Measurements from ENCODE around the gene RNF152.

Gene RNF152

GRCh38 chr18:61852496-61852895 lies 40.3 kb downstream of the RNF152 start:
- no peak for DNase-seq

GRCh38 chr18:61851940-61852451 lies 40.8 kb downstream of the RNF152 start:
- DNase-seq = no peak

GRCh38 chr18:61851279-61851678 lies 41.5 kb downstream of the RNF152 start:
- DNase-seq = no peak

GRCh38 chr18:61850756-61851155 lies 42.1 kb downstream of the RNF152 start:
- DNase-seq = no peak

- DNase-seq = no peak
Measured at GRCh38 chr18:61847164-61847791, 45.5 kb downstream of the RNF152 start.

GRCh38 chr18:61845197-61845596 lies 47.6 kb downstream of the RNF152 start:
- no peak for DNase-seq

- no peak for DNase-seq
Measured at GRCh38 chr18:61844726-61845125, 48.1 kb downstream of the RNF152 start.

GRCh38 chr18:61842146-61842545 lies 50.7 kb downstream of the RNF152 start:
- DNase-seq = no peak

GRCh38 chr18:61841706-61842105 lies 51.1 kb downstream of the RNF152 start:
- no peak for DNase-seq

GRCh38 chr18:61840324-61840723 lies 52.5 kb downstream of the RNF152 start:
- DNase-seq = no peak

- no peak for DNase-seq
Measured at GRCh38 chr18:61838521-61838920, 54.3 kb downstream of the RNF152 start.

- no peak for DNase-seq
Measured at GRCh38 chr18:61833978-61834377, 58.8 kb downstream of the RNF152 start.

- DNase-seq = no peak
Measured at GRCh38 chr18:61833387-61833786, 59.4 kb downstream of the RNF152 start.

- DNase-seq = no peak
Measured at GRCh38 chr18:61832858-61833257, 59.9 kb downstream of the RNF152 start.

- no peak for DNase-seq
Measured at GRCh38 chr18:61831071-61831470, 61.7 kb downstream of the RNF152 start.

GRCh38 chr18:61829108-61829507 lies 63.7 kb downstream of the RNF152 start:
- no peak for DNase-seq

GRCh38 chr18:61827591-61827990 lies 65.2 kb downstream of the RNF152 start:
- DNase-seq = no peak

GRCh38 chr18:61825386-61825785 lies 67.4 kb downstream of the RNF152 start:
- no peak for DNase-seq

GRCh38 chr18:61824733-61825363 lies 68.0 kb downstream of the RNF152 start:
- DNase-seq = no peak

GRCh38 chr18:61823595-61823994 lies 69.2 kb downstream of the RNF152 start:
- no peak for DNase-seq

GRCh38 chr18:61822879-61823278 lies 69.9 kb downstream of the RNF152 start:
- DNase-seq = no peak

GRCh38 chr18:61821748-61822147 lies 71.1 kb downstream of the RNF152 start:
- DNase-seq = no peak

- DNase-seq = no peak
Measured at GRCh38 chr18:61820882-61821281, 71.9 kb downstream of the RNF152 start.

GRCh38 chr18:61817086-61817485 lies 75.7 kb downstream of the RNF152 start:
- no peak for DNase-seq

All from activated CD4-positive, alpha-beta T cell treated with anti-CD3 and anti-CD28 coated beads for 4 hours (primary cell).